Measurements from ENCODE around the gene APCS.

Gene APCS

GRCh38 chr1:159587461-159587951 lies at the start of gene APCS:
Gene APCS, plus strand, starts transcription at chr1:159587826. Its CDS starts 96 bp downstream, at chr1:159587922.
- no peak for DNase-seq (ENCODE audit: low spot score)

GRCh38 chr1:159548126-159548525 lies 39.5 kb upstream of the APCS start:
- DNase-seq (ENCODE audit: low spot score), result no peak

GRCh38 chr1:159554261-159554660 lies 33.4 kb upstream of the APCS start:
- DNase-seq (ENCODE audit: low spot score), result no peak

GRCh38 chr1:159554696-159555095 lies 32.9 kb upstream of the APCS start:
- no peak for DNase-seq (ENCODE audit: low spot score)

GRCh38 chr1:159556931-159557369 lies 30.7 kb upstream of the APCS start:
- DNase-seq (ENCODE audit: low spot score), result no peak

GRCh38 chr1:159560599-159560998 lies 27.0 kb upstream of the APCS start:
- DNase-seq (ENCODE audit: low spot score), result no peak

GRCh38 chr1:159561497-159561896 lies 26.1 kb upstream of the APCS start:
- no peak for DNase-seq (ENCODE audit: low spot score)

- peak; percentile 60 for DNase-seq (ENCODE audit: low spot score)
Observed at GRCh38 chr1:159562680-159563079, 24.9 kb upstream of the APCS start.

GRCh38 chr1:159577446-159577845 lies 10.2 kb upstream of the APCS start:
- no peak for DNase-seq (ENCODE audit: low spot score)

GRCh38 chr1:159580340-159580739 lies 7.3 kb upstream of the APCS start:
- DNase-seq (ENCODE audit: low spot score), result no peak

GRCh38 chr1:159581422-159581821 lies 6.2 kb upstream of the APCS start:
- no peak for DNase-seq (ENCODE audit: low spot score)

- DNase-seq (ENCODE audit: low spot score), result no peak
Observed at GRCh38 chr1:159584536-159584935, 3.1 kb upstream of the APCS start.

GRCh38 chr1:159591981-159592380 lies 4.4 kb downstream of the APCS start:
- no peak for DNase-seq (ENCODE audit: low spot score)

GRCh38 chr1:159594625-159595405 lies 7.2 kb downstream of the APCS start:
- DNase-seq (ENCODE audit: low spot score), result no peak

GRCh38 chr1:159598196-159598595 lies 10.6 kb downstream of the APCS start:
- no peak for DNase-seq (ENCODE audit: low spot score)

GRCh38 chr1:159600894-159601293 lies 13.3 kb downstream of the APCS start:
- no peak for DNase-seq (ENCODE audit: low spot score)

- no peak for DNase-seq (ENCODE audit: low spot score)
Observed at GRCh38 chr1:159602501-159602999, 14.9 kb downstream of the APCS start.

- DNase-seq (ENCODE audit: low spot score), result no peak
Observed at GRCh38 chr1:159612211-159612885, 24.7 kb downstream of the APCS start.

GRCh38 chr1:159632922-159633321 lies 45.3 kb downstream of the APCS start:
- DNase-seq (ENCODE audit: low spot score), result no peak

Data from ecto neural progenitor cell (in vitro differentiated cells).